K562 (cell line): ENCODE results near the gene UBE2G2. TPM values are rescaled to one million over a fixed set of nuclear protein-coding genes. Genes with fewer than 3 reads are reported as not detected.
A peak's percentile ranks its signal among the peaks of the same experiment; 100 is the strongest.

Experiments used
- ATAC-seq: fragments of 200-7000 bp; cut with Tn5 transposase; 3 replicates; pipeline ENCODE4 v1.9.1; 2020; ENCODE audit warnings: moderate library complexity
- BruUV-seq: library from RNA; stranded (reverse); fragments of 400-500 nt; replicated peaks from 2 replicates; lab custom pipeline; 2021; lab: Mats Ljungman, UMichigan
- CTCF ChIA-PET: fragments of 300-600 bp; formaldehyde crosslinking; extraction: SDS; loops from one replicate; lab custom pipeline; 2021; ENCODE audit warnings: low intra/inter-chr PET ratio; lab: Yijun Ruan, JAX
- POLR2A ChIA-PET: fragments of 300-600, 350-650 bp; sonication (Branson Sonifier 250); formaldehyde crosslinking; extraction: SDS; loops from one replicate; lab custom pipeline; 2021; ENCODE audit warnings: antibody characterized with exemption, inconsistent platforms; lab: Yijun Ruan, JAX
- DNase-seq, 4 experiments: peaks; one replicate each; pipeline versions ENCODE4 v3.0.0 to v3.0.0-alpha.2; 2011 to 2018; ENCODE audit warnings: low spot score in 3 of 4, mixed read lengths in 3 of 4; ENCODE audit errors: extremely low read depth in 1 of 4
- FAIRE-seq: peaks from 2 replicates; lab custom pipeline; 2011; peaks lifted over from hg19 to GRCh38; lab: Jason Lieb, UNC
- H2AFZ ChIP-seq: 2 replicates; pipeline ENCODE4 v1.6.0; 2011; ENCODE audit warnings: low read depth, low read length, control low read depth, inconsistent platforms
- H3K27ac ChIP-seq: fragments of 200-600 bp; 3 replicates; pipeline ENCODE4 v1.8.0; 2011; ENCODE audit warnings: low read depth, mild to moderate bottlenecking, control low read depth, inconsistent platforms, low read length, moderate library complexity, mixed read lengths; ENCODE audit errors: extremely low read depth
- H3K27me3 ChIP-seq, 2 experiments: fragments of 300-600 bp in 1 of 2; 2 replicates in 1 of 2; 3 replicates in 1 of 2; pipeline versions ENCODE4 v1.6.0 to v1.8.0; 2011; ENCODE audit warnings: inconsistent platforms in 2 of 2, low read length in 2 of 2, mild to moderate bottlenecking in 1 of 2, mixed read lengths in 1 of 2, moderate library complexity in 1 of 2; ENCODE audit not compliant: control insufficient read depth in 2 of 2, insufficient read depth in 2 of 2
- H3K36me3 ChIP-seq: fragments of 300-600 bp; 3 replicates; pipeline ENCODE4 v1.8.0; 2011; ENCODE audit warnings: mild to moderate bottlenecking, low read length, inconsistent platforms; ENCODE audit not compliant: control insufficient read depth, insufficient read depth
- H3K4me1 ChIP-seq, 2 experiments: fragments of 200-600 bp in 1 of 2; replicated peaks in 1 of 2; 2 replicates in 1 of 2; 3 replicates in 1 of 2; pipeline versions ENCODE4 v1.5.1 to v1.8.0; 2011; ENCODE audit warnings: inconsistent platforms in 2 of 2, low read length in 2 of 2, mild to moderate bottlenecking in 1 of 2, mixed read lengths in 1 of 2, moderate library complexity in 1 of 2; ENCODE audit not compliant: control insufficient read depth in 2 of 2, insufficient read depth in 2 of 2
- H3K4me2 ChIP-seq: 2 replicates; pipeline ENCODE4 v1.6.1; 2011; ENCODE audit warnings: low read length, control low read depth, inconsistent platforms, mixed read lengths; ENCODE audit not compliant: insufficient read depth
- H3K4me3 ChIP-seq: fragments of 200-600 bp; sonication (generic), shearing (Covaris generic); 2 replicates; pipeline ENCODE4 v1.5.1; 2016; ENCODE audit warnings: control low read depth, inconsistent platforms
- H3K79me2 ChIP-seq: fragments of 200-600 bp; 3 replicates; pipeline ENCODE4 v1.8.0; 2011; ENCODE audit warnings: low read length, inconsistent platforms; ENCODE audit not compliant: control insufficient read depth, insufficient read depth
- H3K9ac ChIP-seq, 2 experiments: 2 replicates each; pipeline versions ENCODE4 v1.6.0 to v1.6.1; 2011; ENCODE audit warnings: low read depth in 2 of 2, low read length in 2 of 2, control low read depth in 1 of 2, inconsistent platforms in 1 of 2, mild to moderate bottlenecking in 1 of 2, mixed read lengths in 1 of 2; ENCODE audit not compliant: insufficient read depth in 1 of 2
- H3K9me1 ChIP-seq: one replicate; pipeline ENCODE4 v1.6.0; 2011; ENCODE audit warnings: inconsistent platforms, mild to moderate bottlenecking, low read length, moderate library complexity; ENCODE audit not compliant: control insufficient read depth, insufficient read depth
- H3K9me3 ChIP-seq: replicated peaks from 2 replicates; pipeline ENCODE4 v1.5.1; 2011; ENCODE audit warnings: low read depth, low read length, inconsistent platforms; ENCODE audit not compliant: control insufficient read depth, insufficient read depth
- H4K20me1 ChIP-seq: replicated peaks from 2 replicates; pipeline ENCODE4 v1.6.1; 2011; ENCODE audit warnings: low read length, inconsistent platforms, mixed read lengths; ENCODE audit not compliant: control insufficient read depth, insufficient read depth
- ATF1 ChIP-seq, 2 experiments: fragments of 450-650 bp in 1 of 2; IDR thresholded peaks; 2 replicates each; pipeline ENCODE4 v1.6.1; 2016; ENCODE audit warnings: missing compliant biosample characterization in 1 of 2, missing genetic modification characterization in 1 of 2
- CHD2 ChIP-seq: IDR thresholded peaks from 2 replicates; pipeline ENCODE4 v1.6.1; 2011; ENCODE audit warnings: low read depth, low read length
- DIDO1 ChIP-seq: fragments of 450-650 bp; IDR thresholded peaks from 2 replicates; pipeline ENCODE4 v1.6.1; 2016; ENCODE audit warnings: low read depth, missing biosample characterization, missing genetic modification characterization
- ETS1 ChIP-seq: conservative IDR thresholded peaks from 2 replicates; pipeline ENCODE4 v1.6.1; 2011; ENCODE audit warnings: low read depth, mild to moderate bottlenecking, low read length; ENCODE audit not compliant: control insufficient read depth
- HSF4 ChIP-seq: fragments of 250-450 bp; sonication (Bioruptor Pico); IDR thresholded peaks from 2 replicates; pipeline ENCODE4 v2.1.2; 2022; ENCODE audit warnings: mild to moderate bottlenecking, moderate library complexity, borderline replicate concordance
- MED1 ChIP-seq: sonication (generic); formaldehyde crosslinking; IDR thresholded peaks from 2 replicates; pipeline ENCODE4 v1.8.1; 2023; ENCODE audit warnings: missing genetic modification reagents, borderline replicate concordance
- NRF1 ChIP-seq, 2 experiments: fragments of 450-650 bp; IDR thresholded peaks in 1 of 2; conservative IDR thresholded peaks in 1 of 2; 2 replicates each; pipeline ENCODE4 v1.6.1; 2014; ENCODE audit warnings: mild to moderate bottlenecking in 2 of 2
- POLR2AphosphoS2 ChIP-seq: IDR thresholded peaks from 2 replicates; pipeline ENCODE4 v1.6.1; 2012; ENCODE audit warnings: low read length, improper control_type of control experiment
- POLR2G ChIP-seq: fragments of 200-400 bp; formaldehyde crosslinking; IDR thresholded peaks from 2 replicates; pipeline ENCODE4 v1.6.1; 2017; ENCODE audit warnings: low read depth, mild to moderate bottlenecking, antibody characterized with exemption, low read length, moderate library complexity
- SIN3A ChIP-seq, 2 experiments: fragments of 150-350 bp in 1 of 2; IDR thresholded peaks; 2 replicates each; pipeline ENCODE4 v1.6.1; 2011 to 2016; ENCODE audit warnings: borderline replicate concordance in 2 of 2, low read depth in 2 of 2, low read length in 2 of 2, mild to moderate bottlenecking in 2 of 2, moderate library complexity in 2 of 2; ENCODE audit not compliant: control insufficient read depth in 1 of 2
- ZBTB33 ChIP-seq: sonication (generic); formaldehyde crosslinking; IDR thresholded peaks from 2 replicates; pipeline ENCODE4 v1.8.1; 2023; ENCODE audit warnings: mild to moderate bottlenecking, missing genetic modification reagents
- ZBTB8A ChIP-seq: fragments of 450-650 bp; IDR thresholded peaks from 2 replicates; pipeline ENCODE4 v1.6.1; 2018; ENCODE audit warnings: mild to moderate bottlenecking, moderate library complexity; ENCODE audit not compliant: partially characterized antibody
- WGBS: fragments of 100-300 bp; shearing (Covaris generic); methylation state at CpG from one replicate; pipeline ENCODE4 v1.1.6; 2016; ENCODE audit warnings: low coverage, mixed read lengths; ENCODE audit not compliant: insufficient coverage; ENCODE audit errors: missing lambda C conversion rate; 5-methylcytosine and 5-hydroxymethylcytosine counted together
- in situ Hi-C: fragments of 300-500 bp; cut with MboI; formaldehyde crosslinking; loops from 4 replicates; pipeline ENCODE4 v1.15.0; 2018; ENCODE audit warnings: inconsistent platforms, mixed read lengths
- intact Hi-C: fragments of 100-400 bp; cut with micrococcal nuclease; formaldehyde crosslinking; loops from 2 replicates; pipeline ENCODE4 v1.14.2; 2022
- polyA plus RNA-seq, 8 experiments: library from polyadenylated mRNA; depleted of rRNA in 4 of 8; stranded (reverse) in 5 of 8; unstranded in 3 of 8; fragments of >200 nt; fragmentation: Nextera tagmentation in 2 of 8; fragmentation: Illumina TruSeq in 1 of 8; extraction: Ambion mirVana in 2 of 8; extraction: Trizol in 1 of 8; gene quantifications; 2 replicates each; pipeline versions ENCODE4 v1.2.1 to v1.2.3, GENCODE V29; 2011 to 2014; ENCODE audit warnings: inconsistent platforms in 1 of 8, missing spikeins in 1 of 8
- total RNA-seq, 7 experiments: library from RNA; depleted of rRNA in 6 of 7; stranded (reverse); fragments of >200 nt in 6 of 7; fragmentation: Illumina TruSeq in 2 of 7; extraction: Trizol in 2 of 7; gene quantifications; 2 replicates each; pipeline versions ENCODE4 v1.2.1 to v1.2.3, GENCODE V29; 2011 to 2021; ENCODE audit warnings: low replicate concordance in 1 of 7
- TF ChIP-seq, protein P1 (sequence below): IDR thresholded peaks from 2 replicates; pipeline ENCODE4 v1.6.1; 2014; ENCODE audit warnings: antibody characterized with exemption
- TF ChIP-seq, protein P2 (sequence below): fragments of 450-650 bp; IDR thresholded peaks from 2 replicates; pipeline ENCODE4 v1.6.1; 2016; ENCODE audit warnings: low read depth, mild to moderate bottlenecking, moderate library complexity

Gene UBE2G2
- total and polyA plus RNA-seq, 9 of the 15 experiments (the other 6 are each of a cell fraction or from before 2014, with no cell fraction given), result 47.5 to 225 (median 140) TPM

DNA sequence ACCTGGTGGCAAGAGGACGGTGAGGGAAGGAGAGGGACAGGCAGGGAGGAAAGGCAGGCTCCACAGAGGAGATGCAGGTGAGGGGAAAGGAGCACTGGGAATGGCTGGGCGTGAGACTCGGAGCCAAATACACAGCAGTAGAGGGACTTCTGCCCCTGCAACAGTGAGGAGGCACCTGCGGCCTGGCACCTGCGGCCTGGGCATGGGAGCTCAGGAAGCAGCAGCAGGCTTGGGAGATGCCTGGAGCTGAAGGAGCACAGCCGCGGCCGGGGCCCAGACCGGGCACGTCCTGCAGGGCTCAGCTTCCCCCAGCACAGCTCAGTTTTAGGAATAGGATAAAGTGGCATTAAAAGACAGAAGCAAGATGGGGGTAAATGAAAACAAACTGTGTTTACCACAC is 69.4 kb downstream of the UBE2G2 start (continued):
- TF ChIP-seq, protein P1, sequence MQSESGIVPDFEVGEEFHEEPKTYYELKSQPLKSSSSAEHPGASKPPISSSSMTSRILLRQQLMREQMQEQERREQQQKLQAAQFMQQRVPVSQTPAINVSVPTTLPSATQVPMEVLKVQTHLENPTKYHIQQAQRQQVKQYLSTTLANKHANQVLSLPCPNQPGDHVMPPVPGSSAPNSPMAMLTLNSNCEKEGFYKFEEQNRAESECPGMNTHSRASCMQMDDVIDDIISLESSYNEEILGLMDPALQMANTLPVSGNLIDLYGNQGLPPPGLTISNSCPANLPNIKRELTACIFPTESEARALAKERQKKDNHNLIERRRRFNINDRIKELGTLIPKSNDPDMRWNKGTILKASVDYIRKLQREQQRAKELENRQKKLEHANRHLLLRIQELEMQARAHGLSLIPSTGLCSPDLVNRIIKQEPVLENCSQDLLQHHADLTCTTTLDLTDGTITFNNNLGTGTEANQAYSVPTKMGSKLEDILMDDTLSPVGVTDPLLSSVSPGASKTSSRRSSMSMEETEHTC, result no peak
- TF ChIP-seq ZBTB33 (CRISPR knock-in tag), result no peak
- TF ChIP-seq CHD2, result no peak
- TF ChIP-seq ATF1 (CRISPR knock-in tag; IDR thresholded peaks at IDR 0.05), result no peak
- TF ChIP-seq ATF1 (tag; IDR thresholded peaks at IDR 0.05), result no peak

DNA sequence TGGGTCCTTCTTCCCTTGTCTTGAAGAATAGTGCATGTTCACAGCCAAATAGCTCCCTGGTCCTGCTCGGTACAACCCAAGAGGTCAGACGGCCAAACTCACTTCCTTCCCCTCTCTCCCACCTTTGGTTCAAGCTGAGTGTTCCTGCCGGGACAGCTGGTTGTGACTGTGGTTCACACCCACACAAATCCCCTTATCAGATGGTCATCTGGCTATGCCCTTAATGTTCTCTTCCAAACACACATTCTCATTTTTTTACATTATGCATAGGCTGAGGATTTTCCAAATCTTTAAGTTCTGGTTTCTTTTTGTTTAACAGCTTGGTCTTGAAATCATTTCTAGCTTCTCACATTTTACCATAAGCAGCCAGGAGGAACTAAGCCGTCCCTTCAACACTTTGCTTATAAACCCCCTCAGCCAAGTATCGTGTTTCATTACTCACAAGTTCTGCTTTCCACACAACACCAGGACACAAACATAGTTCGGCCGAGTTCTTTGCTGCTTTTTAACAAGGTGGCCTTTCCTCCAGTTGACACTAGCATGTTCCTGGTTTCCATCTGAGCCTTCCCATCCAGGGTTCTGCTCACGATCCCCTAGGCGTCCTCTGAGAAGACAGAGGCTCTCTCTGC is 70.6 kb downstream of the UBE2G2 start:
- H3K4me2 ChIP-seq, result no peak overlapping the region
- H3K79me2 ChIP-seq, result no peaks in the 10 kb centered on the region
- no peak overlapping the region for H2AFZ ChIP-seq
- DNase-seq (peak; percentile 32 to 56 (median 45)), ATAC-seq (no peak; the same call in 2 of the 3 replicates), FAIRE-seq (peak; percentile 67)
- BruUV-seq, result no TSS peak
- H3K9ac ChIP-seq, result no peak overlapping the region
- H4K20me1 ChIP-seq, result peaks cover 7% of the 10 kb centered on the region; the same call in 1 of the 2 replicates
- no peak overlapping the region for H3K4me3 ChIP-seq
- no peak overlapping the region for H3K27ac ChIP-seq
- CTCF ChIA-PET, result no interaction called here
- H3K9me3 ChIP-seq, result no peaks in the 10 kb centered on the region
- WGBS, result 1% methylated on average over 9 of the region's 9 CpGs
- H3K36me3 ChIP-seq, result no peaks in the 10 kb centered on the region
- intact Hi-C loops, result no loop called here
- POLR2A ChIA-PET, result interaction anchor here (0.6 to 2.6 kb wide), 5 partner anchors 9 to 68 kb away, joined by 3 to 10 read pairs (median 3); no protein-coding TSS in a partner anchor
- H3K9me1 ChIP-seq, result no peaks in the 10 kb centered on the region
- peaks cover 77 to 91% of the 10 kb centered on the region in 2 experiments for H3K27me3 ChIP-seq
- in situ Hi-C loops, result no loop called here
- peaks cover 10 to 20% of the 10 kb centered on the region in 2 experiments; a peak in 4 of 5 replicates for H3K4me1 ChIP-seq
- TF ChIP-seq POLR2G (no peak), NRF1 (conservative IDR thresholded peaks at IDR 0.05 in 1 of 2, IDR thresholded peaks at IDR 0.05 in 1 of 2) (0 out of 4 replicates have a peak, but pooled peaks of 1 of the 2 experiments have one; percentile 2), HSF4 (CRISPR knock-in tag) (no peak), MED1 (CRISPR knock-in tag) (no peak), SIN3A (IDR thresholded peaks at IDR 0.05; ENCODE audit: borderline replicate concordance in 2 of 2, control insufficient read depth in 1 of 2, low read depth in 2 of 2, low read length in 2 of 2) (no peak), ZBTB8A (no peak), POLR2AphosphoS2 (no peak), ETS1 (no peak), DIDO1 (tag) (no peak)
- TF ChIP-seq, protein P2, sequence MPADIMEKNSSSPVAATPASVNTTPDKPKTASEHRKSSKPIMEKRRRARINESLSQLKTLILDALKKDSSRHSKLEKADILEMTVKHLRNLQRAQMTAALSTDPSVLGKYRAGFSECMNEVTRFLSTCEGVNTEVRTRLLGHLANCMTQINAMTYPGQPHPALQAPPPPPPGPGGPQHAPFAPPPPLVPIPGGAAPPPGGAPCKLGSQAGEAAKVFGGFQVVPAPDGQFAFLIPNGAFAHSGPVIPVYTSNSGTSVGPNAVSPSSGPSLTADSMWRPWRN, result no peak
